Stimulated activated effector memory CD8-positive, alpha-beta T cell treated with anti-CD3 and anti-CD28 coated beads, Interleukin-12 subunit alpha, Interleukin-12 subunit beta, amount 100 ng/mL, for 72 hours (primary cell): ENCODE results near the gene SPATS1.

Experiments
- ATAC-seq: fragments of 150-1000 bp; cut with Tn5 transposase; 2 replicates; pipeline ENCODE4 v1.10.0; 2021
- DNase-seq, 2 donors: peaks; one replicate each; pipeline ENCODE4 v3.0.0; 2021 to 2022; ENCODE audit warnings: low spot score in 2 of 2
- H3K27ac Mint-ChIP-seq: one replicate; pipeline ENCODE4 v1.8.0; 2022; ENCODE audit warnings: mild to moderate bottlenecking, mixed read lengths
- H3K36me3 Mint-ChIP-seq: one replicate; pipeline ENCODE4 v1.8.0; 2022; ENCODE audit warnings: mild to moderate bottlenecking, mixed read lengths
- H3K4me1 Mint-ChIP-seq: one replicate; pipeline ENCODE4 v1.8.0; 2022; ENCODE audit warnings: mixed read lengths
- H3K4me3 Mint-ChIP-seq: one replicate; pipeline ENCODE4 v1.8.0; 2022; ENCODE audit warnings: mild to moderate bottlenecking, mixed read lengths
- H3K9me3 Mint-ChIP-seq: one replicate; pipeline ENCODE4 v1.8.0; 2022; ENCODE audit warnings: mixed read lengths

The SPATS1 gene

GRCh38 chr6:44386929-44387345 is 44.5 kb downstream of the SPATS1 start:
- peaks cover 41% of the 10 kb centered on the region for H3K4me1 Mint-ChIP-seq
- peak overlapping the region; percentile 92 for H3K27ac Mint-ChIP-seq
- no peak for DNase-seq
- H3K9me3 Mint-ChIP-seq, result no peaks in the 10 kb centered on the region
- peak overlapping the region; percentile 86 for H3K4me3 Mint-ChIP-seq
- ATAC-seq, result peak; percentile 27
- H3K36me3 Mint-ChIP-seq, result peaks cover 53% of the 10 kb centered on the region

GRCh38 chr6:44387346-44388134 is 45.1 kb downstream of the SPATS1 start, which contains the start of gene CDC5L:
Gene CDC5L (plus strand): TSS chr6:44387706. CDS start chr6:44387824, 118 bp downstream.
- Mint-ChIP-seq H3K27ac (peak within 1 kb of the TSS; percentile 92), H3K4me1 (peaks cover 42% of the 10 kb centered on the region), H3K36me3 (peaks cover 59% of the 10 kb centered on the region)

GRCh38 chr6:44388135-44388487 is 45.7 kb downstream of the SPATS1 start:
- ATAC-seq, result no peak
- H3K27ac Mint-ChIP-seq, result peak overlapping the region; percentile 92
- H3K4me3 Mint-ChIP-seq, result peak overlapping the region; percentile 86
- H3K36me3 Mint-ChIP-seq, result peaks cover 65% of the 10 kb centered on the region
- no peaks in the 10 kb centered on the region for H3K9me3 Mint-ChIP-seq
- H3K4me1 Mint-ChIP-seq, result peaks cover 42% of the 10 kb centered on the region
- peak in 1 of 2 donors; percentile 11 for DNase-seq

More at GRCh38 chr6:44387346-44388134, 45.1 kb downstream of the SPATS1 start, which contains the start of gene CDC5L:
- Mint-ChIP-seq H3K9me3 (no peaks in the 10 kb centered on the region), H3K4me3 (peak within 1 kb of the TSS; percentile 86)
- peak; percentile 91 to 96 for DNase-seq
- peak; percentile 94 for ATAC-seq

- Mint-ChIP-seq H3K36me3 (peaks cover 73% of the 10 kb centered on the region), H3K4me3 (peak overlapping the region; percentile 86)
Observed at GRCh38 chr6:44388887-44389286, 46.4 kb downstream of the SPATS1 start.

GRCh38 chr6:44390158-44390683 is 47.8 kb downstream of the SPATS1 start:
- H3K4me1 Mint-ChIP-seq, result peaks cover 54% of the 10 kb centered on the region
- peak overlapping the region; percentile 86 for H3K4me3 Mint-ChIP-seq
- peaks cover 86% of the 10 kb centered on the region for H3K36me3 Mint-ChIP-seq

More at GRCh38 chr6:44388887-44389286, 46.4 kb downstream of the SPATS1 start:
- no peak for DNase-seq
- ATAC-seq, result no peak
- Mint-ChIP-seq H3K9me3 (no peaks in the 10 kb centered on the region), H3K4me1 (peaks cover 45% of the 10 kb centered on the region), H3K27ac (peak overlapping the region; percentile 92)

More at GRCh38 chr6:44390158-44390683, 47.8 kb downstream of the SPATS1 start:
- Mint-ChIP-seq H3K27ac (no peak overlapping the region), H3K9me3 (no peaks in the 10 kb centered on the region)
- DNase-seq (no peak), ATAC-seq (no peak)
